Natural killer cell (primary cell): ENCODE results near the gene SWSAP1. TPM values are rescaled to one million over a fixed set of nuclear protein-coding genes. Genes with fewer than 3 reads are reported as not detected.

Source experiments
- ATAC-seq, 3 donors: fragments of 150-1000 bp in 2 of 3; fragments of 200-7000 bp in 1 of 3; cut with Tn5 transposase; 1 replicate in 1 of 3; 2 replicates in 2 of 3; pipeline ENCODE4 v1.10.0; 2021; ENCODE audit warnings: mild to moderate bottlenecking in 2 of 3, moderate library complexity in 2 of 3
- DNase-seq, 2 donors: peaks; one replicate each; pipeline versions ENCODE4 v3.0.0 to v3.0.0-alpha.2; 2013 to 2021; ENCODE audit warnings: mixed read lengths in 1 of 2
- H3K27ac ChIP-seq: one replicate; pipeline ENCODE4 v1.5.1; 2013; ENCODE audit warnings: mild to moderate bottlenecking, low read length
- H3K27me3 ChIP-seq: one replicate; pipeline ENCODE4 v1.6.1; 2013; ENCODE audit warnings: low read length; ENCODE audit not compliant: control insufficient read depth, insufficient read depth
- H3K36me3 ChIP-seq: one replicate; pipeline ENCODE4 v1.6.1; 2013; ENCODE audit warnings: low read length; ENCODE audit not compliant: control insufficient read depth, insufficient read depth
- H3K4me1 ChIP-seq: one replicate; pipeline ENCODE4 v1.6.1; 2013; ENCODE audit warnings: low read length; ENCODE audit not compliant: control insufficient read depth, insufficient read depth
- H3K4me3 ChIP-seq: one replicate; pipeline ENCODE4 v1.5.1; 2013; ENCODE audit warnings: low read length
- H3K9me3 ChIP-seq: one replicate; pipeline ENCODE4 v1.6.1; 2013; ENCODE audit warnings: low read length; ENCODE audit not compliant: control insufficient read depth, insufficient read depth
- H3K27ac Mint-ChIP-seq, 2 donors: one replicate each; pipeline ENCODE4 v1.8.0; 2022; ENCODE audit warnings: mild to moderate bottlenecking in 2 of 2, mixed read lengths in 2 of 2, moderate library complexity in 1 of 2
- H3K27me3 Mint-ChIP-seq, 2 donors: one replicate each; pipeline ENCODE4 v1.8.0; 2022; ENCODE audit warnings: low read depth in 2 of 2, mixed read lengths in 2 of 2
- H3K36me3 Mint-ChIP-seq: one replicate; pipeline ENCODE4 v1.8.0; 2022; ENCODE audit warnings: mixed read lengths
- H3K4me1 Mint-ChIP-seq, 2 donors: one replicate each; pipeline ENCODE4 v1.8.0; 2022; ENCODE audit warnings: mixed read lengths in 2 of 2
- H3K4me3 Mint-ChIP-seq: one replicate; pipeline ENCODE4 v1.8.0; 2022; ENCODE audit warnings: mild to moderate bottlenecking, moderate library complexity, mixed read lengths
- H3K9me3 Mint-ChIP-seq, 2 donors: one replicate each; pipeline ENCODE4 v1.8.0; 2022; ENCODE audit warnings: mixed read lengths in 2 of 2
- CTCF ChIP-seq: fragments of 200-600 bp; IDR thresholded peaks from one replicate; pipeline ENCODE4 v1.8.0; 2022; ENCODE audit warnings: antibody characterized with exemption
- WGBS: methylation state at CpG from one replicate; pipeline ENCODE4 v1.1.7; 2013; ENCODE audit warnings: missing lambda C conversion rate; ENCODE audit not compliant: insufficient coverage; 5-methylcytosine and 5-hydroxymethylcytosine counted together
- intact Hi-C: fragments of 100-400 bp; cut with micrococcal nuclease; formaldehyde crosslinking; loops from one replicate; pipeline ENCODE4 v1.14.2; 2022
- total RNA-seq, 4 donors: library from RNA; stranded (reverse); fragments of 120-200 nt in 1 of 4; gene quantifications; one replicate each; pipeline versions ENCODE4 v1.2.3 to v1.2.4, GENCODE V29; 2013 to 2022

The SWSAP1 gene
- 1 to 10 TPM; 2.1 to 2.9 (median 2.8) TPM for total RNA-seq
- 3.6 TPM for total RNA-seq (2013)

GRCh38 chr19:11374433-11375142 is at the start of gene SWSAP1:
TSS of gene SWSAP1 (plus strand) at chr19:11374666. CDS start at chr19:11374681, 15 bp downstream.
- ATAC-seq = peak; percentile 88 to 97 (median 89)
- intact Hi-C loops = loop anchor here (1.0 to 10.0 kb wide), 4 partner anchors 20 to 130 kb away; partner anchors contain the start of genes CCDC159, ODAD3, PLPPR2 and PRKCSH
- TF ChIP-seq CTCF = no peak
- Mint-ChIP-seq H3K36me3 (no peaks in the 10 kb centered on the region), H3K4me1 (peaks cover 6% of the 10 kb centered on the region in 2 donors), H3K4me3 (no peak within 1 kb of the TSS), H3K9me3 (no peaks in the 10 kb centered on the region), H3K27ac (no peak within 1 kb of the TSS), H3K27me3 (no peaks in the 10 kb centered on the region)
- no peaks in the 10 kb centered on the region for H3K27me3 ChIP-seq
- H3K4me1 ChIP-seq = peaks cover 31% of the 10 kb centered on the region
- peak within 1 kb of the TSS; percentile 84 for H3K4me3 ChIP-seq
- DNase-seq = peak; percentile 97 to 99
- H3K27ac ChIP-seq = peak within 1 kb of the TSS; percentile 94
- under 1% methylated on average over 44 of the region's 44 CpGs for WGBS
- H3K9me3 ChIP-seq = no peaks in the 10 kb centered on the region
- no peaks in the 10 kb centered on the region for H3K36me3 ChIP-seq

DNA sequence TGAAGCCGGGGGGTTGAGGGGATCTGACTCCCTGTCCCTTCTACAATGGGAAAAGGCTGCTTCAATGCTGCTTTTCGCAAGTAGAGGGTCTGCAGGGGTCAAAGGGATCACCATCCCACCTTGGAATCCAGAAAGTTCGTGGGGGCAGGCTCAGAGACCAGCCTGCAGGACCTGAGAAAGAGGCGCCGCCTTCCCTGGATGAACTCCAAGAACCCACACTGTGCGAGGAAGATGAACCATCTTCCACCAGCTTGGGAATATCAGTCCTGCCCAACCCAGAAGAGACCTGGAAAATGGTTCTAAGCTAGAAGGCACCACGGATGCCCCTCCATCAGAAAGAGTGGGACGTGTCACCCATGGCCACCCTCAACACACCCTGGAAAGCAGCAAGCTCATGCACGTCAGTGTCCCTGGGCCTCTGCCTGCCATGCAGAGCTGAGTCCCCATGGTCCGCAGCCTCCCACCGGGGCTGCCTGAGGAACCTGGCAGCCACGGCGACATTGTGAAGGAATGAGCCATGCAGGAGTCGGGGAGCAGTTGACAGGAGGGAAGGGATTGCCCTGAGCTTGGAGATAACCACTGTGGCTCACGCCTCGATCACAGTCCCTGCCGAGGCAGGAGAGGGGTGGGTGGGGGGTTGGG is 49.6 kb upstream of the SWSAP1 start:
- Mint-ChIP-seq H3K4me1 (peaks cover 25 to 26% of the 10 kb centered on the region in 2 donors), H3K27me3 (no peaks in the 10 kb centered on the region), H3K4me3 (no peak overlapping the region), H3K27ac (peak overlapping the region; percentile 88 to 90), H3K9me3 (no peaks in the 10 kb centered on the region), H3K36me3 (no peaks in the 10 kb centered on the region)
- Histone ChIP-seq H3K4me1 (peaks cover 21% of the 10 kb centered on the region), H3K36me3 (no peaks in the 10 kb centered on the region), H3K4me3 (no peak overlapping the region), H3K27ac (peak overlapping the region; percentile 82), H3K27me3 (no peaks in the 10 kb centered on the region), H3K9me3 (no peaks in the 10 kb centered on the region)
- intact Hi-C loops = no loop called here
- ATAC-seq (no peak), DNase-seq (no peak)
- no peak for TF ChIP-seq CTCF
- 81% methylated on average over 17 of the region's 17 CpGs for WGBS

GRCh38 chr19:11325544-11325943 is 48.9 kb upstream of the SWSAP1 start:
- Histone ChIP-seq H3K27me3 (no peaks in the 10 kb centered on the region), H3K27ac (no peak overlapping the region), H3K9me3 (no peaks in the 10 kb centered on the region), H3K36me3 (no peaks in the 10 kb centered on the region), H3K4me1 (peaks cover 21% of the 10 kb centered on the region), H3K4me3 (no peak overlapping the region)
- no peak overlapping the region for H3K4me3 Mint-ChIP-seq
- WGBS = 98% methylated on average over 7 of the region's 7 CpGs
- peaks cover 25 to 26% of the 10 kb centered on the region in 2 donors for H3K4me1 Mint-ChIP-seq
- H3K9me3 Mint-ChIP-seq = no peaks in the 10 kb centered on the region
- intact Hi-C loops = no loop called here
- ATAC-seq (no peak), DNase-seq (no peak)
- TF ChIP-seq CTCF = no peak
- H3K27ac Mint-ChIP-seq = peak overlapping the region in 1 of 2 donors; percentile 90
- H3K36me3 Mint-ChIP-seq = no peaks in the 10 kb centered on the region
- no peaks in the 10 kb centered on the region for H3K27me3 Mint-ChIP-seq
